Neural progenitor cell (in vitro differentiated cells): ENCODE data around the gene RAB34. TPM values are rescaled to one million over a fixed set of nuclear protein-coding genes. Genes with fewer than 3 reads are reported as not detected.

ENCODE experiments used
- DNase-seq: peaks from one replicate; pipeline ENCODE4 v3.0.0-alpha.2; 2016; ENCODE audit warnings: low spot score
- H2AFZ ChIP-seq: fragments of 200-600 bp; sonication (generic); replicated peaks from 2 replicates; pipeline ENCODE4 v1.6.1; 2016; ENCODE audit warnings: antibody characterized with exemption
- H3F3A ChIP-seq: fragments of 200-600 bp; sonication (generic); 2 replicates; pipeline ENCODE4 v1.6.1; 2016; ENCODE audit warnings: antibody characterized with exemption, low read depth
- H3K27ac ChIP-seq: fragments of 200-600 bp; sonication (generic); 2 replicates; pipeline ENCODE4 v1.5.1; 2016; ENCODE audit warnings: mild to moderate bottlenecking
- H3K27me3 ChIP-seq: fragments of 200-600 bp; sonication (generic); 2 replicates; pipeline ENCODE4 v1.6.1; 2016; ENCODE audit warnings: mild to moderate bottlenecking, moderate library complexity
- H3K36me3 ChIP-seq: fragments of 200-600 bp; sonication (generic); 2 replicates; pipeline ENCODE4 v1.5.1; 2016
- H3K4me1 ChIP-seq: fragments of 200-600 bp; sonication (generic); 2 replicates; pipeline ENCODE4 v1.6.1; 2016; ENCODE audit warnings: mixed run types
- H3K4me2 ChIP-seq: fragments of 200-600 bp; sonication (generic); 2 replicates; pipeline ENCODE4 v1.6.1; 2016
- H3K4me3 ChIP-seq: fragments of 200-600 bp; sonication (generic); 2 replicates; pipeline ENCODE4 v1.5.1; 2016
- H3K79me2 ChIP-seq: fragments of 200-600 bp; sonication (generic); 2 replicates; pipeline ENCODE4 v1.6.1; 2016; ENCODE audit warnings: low read depth
- H3K9ac ChIP-seq: fragments of 200-600 bp; sonication (generic); 2 replicates; pipeline ENCODE4 v1.6.1; 2016
- H3K9me3 ChIP-seq: fragments of 200-600 bp; sonication (generic); 2 replicates; pipeline ENCODE4 v1.5.1; 2016; ENCODE audit warnings: low read depth
- H4K20me1 ChIP-seq: fragments of 200-600 bp; sonication (generic); 2 replicates; pipeline ENCODE4 v1.6.1; 2016; ENCODE audit warnings: low read depth
- H3K27ac Mint-ChIP-seq: 3 replicates; pipeline ENCODE4 v1.8.0; 2021; ENCODE audit warnings: mixed read lengths
- H3K27me3 Mint-ChIP-seq: 2 replicates; pipeline ENCODE4 v1.8.0; 2022; ENCODE audit warnings: low read depth, mild to moderate bottlenecking, inconsistent platforms, moderate library complexity, mixed read lengths; ENCODE audit not compliant: insufficient read depth
- H3K36me3 Mint-ChIP-seq: 3 replicates; pipeline ENCODE4 v1.8.0; 2021; ENCODE audit warnings: mixed read lengths
- H3K4me1 Mint-ChIP-seq: 3 replicates; pipeline ENCODE4 v1.8.0; 2021; ENCODE audit warnings: mixed read lengths
- H3K4me3 Mint-ChIP-seq: 3 replicates; pipeline ENCODE4 v1.8.0; 2021; ENCODE audit warnings: mild to moderate bottlenecking, moderate library complexity, mixed read lengths
- H3K9me3 Mint-ChIP-seq: 3 replicates; pipeline ENCODE4 v1.8.0; 2020; ENCODE audit warnings: mixed read lengths
- CTCF ChIP-seq: fragments of 200-600 bp; sonication (generic); IDR thresholded peaks from 2 replicates; pipeline ENCODE4 v1.5.1; 2017; ENCODE audit warnings: antibody characterized with exemption, mild to moderate bottlenecking
- EZH2 ChIP-seq: fragments of 200-600 bp; sonication (generic); IDR thresholded peaks from 2 replicates; pipeline ENCODE4 v1.6.1; 2017; ENCODE audit warnings: antibody characterized with exemption, mild to moderate bottlenecking, moderate library complexity
- EZH2phosphoT487 ChIP-seq: fragments of 200-600 bp; sonication (generic); IDR thresholded peaks from 2 replicates; pipeline ENCODE4 v1.6.1; 2017; ENCODE audit warnings: antibody characterized with exemption
- total RNA-seq: library from RNA; depleted of rRNA; stranded (reverse); fragments of >200 nt; gene quantifications from 2 replicates; pipeline ENCODE4 v1.2.3, GENCODE V29; 2015; ENCODE audit warnings: low replicate concordance

The RAB34 gene
- total RNA-seq, 1 donor from 2014 or later: 82.8 TPM

DNA sequence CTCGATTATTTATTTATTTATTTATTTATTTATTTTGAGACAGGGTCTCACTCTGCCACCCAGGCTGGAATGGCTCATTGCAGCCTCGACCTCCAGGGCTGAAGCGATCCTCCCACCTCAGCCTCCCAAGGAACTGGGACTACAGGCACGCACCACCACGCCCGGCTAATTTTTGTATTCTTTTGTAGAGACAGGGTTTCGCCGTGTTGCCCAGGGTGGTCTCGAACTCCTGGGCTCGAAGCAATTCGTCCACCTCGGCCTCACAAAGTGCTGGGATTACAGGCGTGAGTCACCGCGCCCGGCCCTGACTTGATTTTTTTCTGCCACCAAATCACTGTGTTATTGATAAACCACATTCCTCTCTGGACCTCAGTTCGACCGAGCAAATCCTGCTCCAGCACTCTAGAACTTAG, 1.4 kb upstream of the RAB34 start:
- peak overlapping the region; percentile 54 for H3K27ac ChIP-seq
- H2AFZ ChIP-seq: no peak overlapping the region
- peaks cover 63% of the 10 kb centered on the region for H3K79me2 ChIP-seq
- no peaks in the 10 kb centered on the region for H3K9me3 ChIP-seq
- Mint-ChIP-seq H3K27ac (peak overlapping the region; percentile 97), H3K27me3 (peaks cover 6% of the 10 kb centered on the region), H3K4me1 (peaks cover 59% of the 10 kb centered on the region), H3K4me3 (peak overlapping the region; percentile 97), H3K36me3 (peaks cover 43% of the 10 kb centered on the region), H3K9me3 (no peaks in the 10 kb centered on the region)
- no peaks in the 10 kb centered on the region for H3K27me3 ChIP-seq
- peaks cover 62% of the 10 kb centered on the region for H3F3A ChIP-seq
- peaks cover 7% of the 10 kb centered on the region for H3K36me3 ChIP-seq
- H3K4me3 ChIP-seq: peak overlapping the region; percentile 88
- peaks cover 41% of the 10 kb centered on the region for H4K20me1 ChIP-seq
- no peak for DNase-seq
- peak overlapping the region; percentile 99 for H3K4me2 ChIP-seq
- peaks cover 38% of the 10 kb centered on the region for H3K4me1 ChIP-seq
- no peak for TF ChIP-seq CTCF
- TF ChIP-seq EZH2phosphoT487: no peak
- TF ChIP-seq EZH2: no peak
- H3K9ac ChIP-seq: no peak overlapping the region

DNA sequence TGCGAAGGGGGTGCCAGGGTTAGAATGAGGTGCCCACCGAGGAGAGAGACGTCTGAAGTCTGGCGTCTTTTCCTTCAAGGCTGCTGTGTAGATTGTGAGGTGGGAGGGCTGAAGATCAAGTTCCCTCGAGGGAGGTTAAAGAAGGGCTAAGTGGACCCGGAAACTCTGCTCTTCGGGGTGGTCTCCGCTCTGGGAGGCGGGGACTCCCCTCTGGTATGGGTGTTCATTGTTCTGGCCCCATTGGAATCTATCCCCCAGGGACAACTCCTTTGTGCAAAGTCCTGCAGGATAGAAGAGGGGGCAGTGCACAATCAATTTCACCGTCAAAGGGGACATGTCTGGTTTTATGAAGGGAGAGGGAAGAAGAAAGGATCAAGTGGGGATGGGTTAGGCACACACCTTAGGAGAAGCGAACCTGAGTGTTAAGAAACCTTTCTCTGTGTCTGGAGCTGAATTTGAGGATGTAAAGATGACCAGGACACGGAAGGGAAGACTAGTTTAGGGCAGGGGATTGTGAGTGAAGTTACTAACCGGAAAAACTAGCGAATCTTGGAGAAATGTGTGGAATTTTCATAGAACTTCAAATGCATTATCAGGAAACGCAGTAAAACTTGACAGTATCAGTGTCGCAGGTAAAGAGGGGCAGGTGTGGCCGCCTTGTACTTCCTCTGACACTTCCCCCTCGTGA, 809 bp upstream of the RAB34 start:
- Mint-ChIP-seq H3K27me3 (peaks cover 11% of the 10 kb centered on the region), H3K27ac (peak overlapping the region; percentile 87), H3K9me3 (no peaks in the 10 kb centered on the region), H3K36me3 (peaks cover 45% of the 10 kb centered on the region), H3K4me3 (peak overlapping the region; percentile 88), H3K4me1 (peaks cover 60% of the 10 kb centered on the region)
- peak overlapping the region; percentile 5 for H3K27ac ChIP-seq
- H2AFZ ChIP-seq: no peak overlapping the region
- H3K9me3 ChIP-seq: no peaks in the 10 kb centered on the region
- peaks cover 36% of the 10 kb centered on the region for H4K20me1 ChIP-seq
- DNase-seq: peak; percentile 49
- H3F3A ChIP-seq: peaks cover 62% of the 10 kb centered on the region
- peak overlapping the region; percentile 99 for H3K4me2 ChIP-seq
- H3K36me3 ChIP-seq: peaks cover 7% of the 10 kb centered on the region
- no peaks in the 10 kb centered on the region for H3K27me3 ChIP-seq
- H3K4me3 ChIP-seq: peak overlapping the region; percentile 88
- H3K4me1 ChIP-seq: peaks cover 38% of the 10 kb centered on the region
- TF ChIP-seq EZH2phosphoT487 (no peak), EZH2 (no peak), CTCF (no peak)
- H3K79me2 ChIP-seq: peaks cover 59% of the 10 kb centered on the region
- H3K9ac ChIP-seq: no peak overlapping the region

GRCh38 chr17:28716740-28717577, 709 bp downstream of the RAB34 start:
- Histone ChIP-seq H3K4me3 (peak overlapping the region; percentile 88), H3F3A (peaks cover 62% of the 10 kb centered on the region), H3K4me2 (peak overlapping the region; percentile 83), H3K36me3 (peaks cover 7% of the 10 kb centered on the region), H4K20me1 (peaks cover 21% of the 10 kb centered on the region), H3K79me2 (peaks cover 44% of the 10 kb centered on the region), H3K27ac (peak overlapping the region; percentile 17), H3K4me1 (peaks cover 35% of the 10 kb centered on the region), H3K27me3 (no peaks in the 10 kb centered on the region), H2AFZ (peak overlapping the region; percentile 2), H3K9ac (peak overlapping the region; percentile 51), H3K9me3 (no peaks in the 10 kb centered on the region)
- Mint-ChIP-seq H3K4me3 (peak overlapping the region; percentile 87), H3K4me1 (peaks cover 57% of the 10 kb centered on the region), H3K9me3 (no peaks in the 10 kb centered on the region), H3K36me3 (peaks cover 41% of the 10 kb centered on the region), H3K27ac (peak overlapping the region; percentile 14), H3K27me3 (peaks cover 11% of the 10 kb centered on the region)
- TF ChIP-seq EZH2phosphoT487 (no peak), CTCF (no peak), EZH2 (no peak)
- peak; percentile 78 for DNase-seq
